GM12801 (cell line): ENCODE data around the gene SPATA16.

Experiments
- CTCF ChIP-seq: IDR thresholded peaks from one replicate; pipeline ENCODE4 v1.5.1; 2011; ENCODE audit warnings: control low read depth; ENCODE audit not compliant: insufficient read length; ENCODE audit errors: extremely low read depth

Gene SPATA16

GRCh38 chr3:173078525-173078924, 62.5 kb downstream of the SPATA16 start:
- TF ChIP-seq CTCF = no peak

DNA sequence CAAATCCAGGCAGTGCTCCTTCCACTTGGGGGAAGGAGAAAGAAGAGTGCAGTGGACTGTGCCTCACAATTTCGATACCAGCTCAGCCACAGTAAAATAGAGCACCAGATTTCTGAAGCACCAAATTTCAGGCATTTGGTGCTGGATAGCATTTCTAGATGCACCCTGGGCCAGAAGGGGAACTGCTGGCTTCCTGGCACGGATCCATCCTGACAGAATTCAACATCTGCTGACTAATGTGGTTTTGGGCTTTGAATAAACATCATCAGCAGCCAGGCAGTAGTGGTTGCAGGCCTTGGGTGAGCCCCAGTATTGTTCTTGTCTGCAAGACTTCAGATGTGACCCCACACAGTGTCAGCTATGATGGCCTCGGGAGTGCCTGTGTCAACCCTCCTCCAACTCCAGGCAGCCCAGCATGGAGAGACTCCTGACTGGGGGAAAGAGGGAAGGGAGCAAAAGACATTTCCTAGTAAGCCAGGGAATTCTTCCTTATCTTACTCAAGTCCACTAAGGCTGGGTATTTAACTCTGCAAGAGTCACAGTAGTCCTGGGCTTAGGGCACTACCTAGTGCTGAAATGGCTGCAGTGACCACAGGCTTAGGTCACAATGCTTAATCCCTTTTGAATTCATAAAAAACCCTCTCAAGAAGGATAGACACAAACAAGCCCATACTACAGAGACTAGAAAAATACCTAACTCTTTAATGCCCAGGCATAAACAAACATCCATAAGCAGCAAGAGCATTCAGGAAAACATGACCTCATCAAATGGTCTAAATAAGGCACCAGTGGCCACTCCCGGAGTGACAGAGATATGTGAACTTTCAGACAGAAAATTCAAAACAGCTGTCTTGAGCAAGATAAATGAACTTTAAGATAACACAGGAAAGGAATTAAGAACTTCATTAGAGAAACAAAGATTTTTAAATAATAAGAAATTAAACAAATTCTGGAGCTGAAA, 74.7 kb downstream of the SPATA16 start:
- TF ChIP-seq CTCF = no peak

GRCh38 chr3:173065543-173065981, 75.5 kb downstream of the SPATA16 start:
- TF ChIP-seq CTCF = no peak

DNA sequence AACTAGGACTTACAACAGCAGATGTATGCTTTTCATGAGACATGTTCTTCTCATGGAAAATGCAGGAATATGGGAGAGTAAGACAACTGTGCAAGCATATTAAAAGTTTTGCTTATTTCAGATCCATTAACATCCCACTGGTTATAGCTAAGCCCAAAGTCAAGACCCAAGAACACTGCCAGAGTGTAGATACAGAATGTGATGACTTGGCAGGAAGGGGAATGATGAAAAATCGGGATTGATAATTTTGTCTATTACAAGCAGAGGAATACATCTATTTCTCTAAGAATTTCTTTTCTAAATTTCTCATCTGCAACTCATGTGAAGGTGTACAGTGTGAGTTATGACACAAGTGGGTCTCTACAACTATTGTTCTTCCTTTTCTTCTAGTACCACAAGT, 76.4 kb downstream of the SPATA16 start:
- no peak for TF ChIP-seq CTCF

- TF ChIP-seq CTCF = no peak
Measured at GRCh38 chr3:173058229-173058628, 82.8 kb downstream of the SPATA16 start.

DNA sequence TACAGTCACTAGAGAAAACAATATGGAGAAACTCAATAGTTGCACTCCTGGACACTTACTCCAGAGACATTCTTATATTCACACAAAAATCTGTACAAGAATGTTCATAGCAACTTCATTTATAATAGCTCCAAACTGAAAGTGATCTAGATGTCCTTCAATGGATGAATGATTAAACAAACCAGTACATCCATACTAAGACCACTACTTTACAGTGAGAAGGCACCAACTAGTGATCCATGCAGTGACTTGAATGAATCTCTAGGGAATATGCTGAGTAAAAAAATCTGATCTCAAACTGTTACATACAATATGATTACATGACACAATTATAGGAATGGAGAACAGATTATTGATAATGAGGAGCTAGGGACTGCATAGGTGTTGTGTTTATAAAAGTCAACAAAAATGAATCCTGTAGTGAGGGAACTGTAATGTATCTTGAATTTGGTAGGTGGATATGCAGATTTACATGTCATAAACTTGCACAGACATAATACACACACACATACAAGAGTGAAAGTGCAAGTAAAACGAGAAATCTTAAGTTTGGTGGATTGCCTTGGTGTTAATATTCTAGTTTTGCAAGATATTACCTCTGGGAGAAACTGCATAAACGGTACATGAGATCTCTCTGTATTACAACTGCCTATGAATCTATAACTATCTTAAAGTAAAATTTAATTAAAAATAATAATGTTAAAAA, 85.7 kb downstream of the SPATA16 start:
- no peak for TF ChIP-seq CTCF

DNA sequence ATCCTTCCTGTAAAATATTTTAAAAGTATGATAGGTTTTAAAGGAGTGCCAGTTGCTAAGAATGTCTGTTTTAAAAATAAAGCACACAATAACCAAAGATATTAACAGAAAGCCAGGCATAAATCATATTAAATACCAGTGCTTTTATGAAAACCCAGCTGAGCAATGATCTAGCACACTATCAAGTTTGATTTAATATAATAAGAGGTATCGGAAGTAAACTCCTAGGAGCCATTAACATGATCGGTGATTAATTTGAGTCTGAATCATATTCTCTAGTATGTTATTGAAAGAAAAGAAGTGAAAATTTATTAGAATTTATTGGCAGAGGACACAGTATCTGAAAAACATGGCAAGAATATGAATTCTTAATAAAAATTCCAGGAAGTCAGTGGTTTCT, 91.7 kb downstream of the SPATA16 start:
- no peak for TF ChIP-seq CTCF
